ENCODE measurements around the gene HDAC9. TPM values are rescaled to one million over a fixed set of nuclear protein-coding genes. Genes with fewer than 3 reads are reported as not detected.

HDAC9 gene
- total RNA-seq, 1 experiment from 2014 or later = 7.7 TPM

DNA sequence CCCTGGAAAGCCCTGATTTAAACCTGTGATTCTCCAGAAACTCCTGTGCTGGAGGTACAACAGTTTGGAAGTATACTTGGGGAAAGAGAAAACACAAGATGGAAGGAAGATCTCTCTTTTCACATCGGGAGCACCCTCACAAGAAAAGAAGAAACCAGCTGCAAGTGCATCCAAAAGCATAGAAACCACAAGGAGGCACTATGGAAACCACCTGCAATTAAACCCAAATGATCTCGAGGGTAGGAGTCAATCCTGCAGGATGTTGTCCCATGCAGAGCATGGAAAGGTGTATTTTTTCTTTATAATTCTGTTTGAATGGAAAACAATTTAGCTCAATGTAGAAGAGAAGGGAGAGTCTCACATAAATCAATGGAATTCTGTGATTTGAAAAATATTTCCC lies 411.4 kb downstream of the HDAC9 start:
- Histone ChIP-seq H3K27ac (ENCODE audit: insufficient read length, low read depth, low read length) (no peak overlapping the region), H4K20me1 (ENCODE audit: control insufficient read depth, insufficient read depth, insufficient read length) (no peaks in the 10 kb centered on the region), H3T11ph (ENCODE audit: low read length) (no peak overlapping the region), H3K9ac (ENCODE audit: extremely low read depth, insufficient read length, low read length) (no peak overlapping the region), H2BK20ac (ENCODE audit: low read depth, low read length, poor library complexity, severe bottlenecking) (no peak overlapping the region), H2AK5ac (ENCODE audit: insufficient read length, low read length) (no peak overlapping the region), H2AFZ (ENCODE audit: low read length) (no peak overlapping the region), H3K23me2 (ENCODE audit: insufficient read length, low read depth, low read length, poor library complexity, severe bottlenecking) (no peaks in the 10 kb centered on the region), H3K56ac (ENCODE audit: insufficient read length, low read depth, low read length) (no peak overlapping the region), H4K91ac (ENCODE audit: insufficient read length, low read depth, low read length) (no peak overlapping the region), H3K79me1 (ENCODE audit: insufficient read depth, low read depth, low read length, poor library complexity, severe bottlenecking) (no peaks in the 10 kb centered on the region), H4K8ac (replicated peaks; ENCODE audit: insufficient read length, low read depth, low read length) (no peak overlapping the region), H3K14ac (ENCODE audit: insufficient read depth, low read length) (no peak overlapping the region), H3K18ac (ENCODE audit: insufficient read length, low read depth, low read length) (no peak overlapping the region), H3K79me2 (ENCODE audit: insufficient read depth, low read length) (no peaks in the 10 kb centered on the region), H4K5ac (ENCODE audit: insufficient read length, low read depth, low read length) (no peak overlapping the region), H3K4me2 (ENCODE audit: insufficient read depth, insufficient read length, low read length) (no peak overlapping the region), H3K9me3 (ENCODE audit: control insufficient read depth, low read depth, low read length) (no peaks in the 10 kb centered on the region), H3K4me1 (ENCODE audit: insufficient read depth, low read length) (no peaks in the 10 kb centered on the region), H3K4ac (ENCODE audit: low read depth, low read length) (no peak overlapping the region), H3K27me3 (ENCODE audit: insufficient read depth, low read length) (no peaks in the 10 kb centered on the region), H2BK12ac (ENCODE audit: insufficient read length, low read depth, low read length) (no peak overlapping the region), H2BK15ac (ENCODE audit: low read depth, low read length) (no peak overlapping the region), H3K23ac (ENCODE audit: insufficient read length, low read depth, low read length) (no peak overlapping the region), H2BK120ac (ENCODE audit: low read depth, low read length, poor library complexity, severe bottlenecking) (no peak overlapping the region), H2BK5ac (ENCODE audit: insufficient read length, low read length) (no peak overlapping the region)
- H3K27ac Mint-ChIP-seq = no peak overlapping the region
- no peaks in the 10 kb centered on the region for H3K36me3 Mint-ChIP-seq (ENCODE audit: insufficient read depth in 1 of 3, low read depth in 3 of 3)
- H3K27me3 Mint-ChIP-seq (ENCODE audit: low read depth) = no peaks in the 10 kb centered on the region; the same call in 1 of the 2 replicates
- no peak for DNase-seq
- TF ChIP-seq, protein P1, sequence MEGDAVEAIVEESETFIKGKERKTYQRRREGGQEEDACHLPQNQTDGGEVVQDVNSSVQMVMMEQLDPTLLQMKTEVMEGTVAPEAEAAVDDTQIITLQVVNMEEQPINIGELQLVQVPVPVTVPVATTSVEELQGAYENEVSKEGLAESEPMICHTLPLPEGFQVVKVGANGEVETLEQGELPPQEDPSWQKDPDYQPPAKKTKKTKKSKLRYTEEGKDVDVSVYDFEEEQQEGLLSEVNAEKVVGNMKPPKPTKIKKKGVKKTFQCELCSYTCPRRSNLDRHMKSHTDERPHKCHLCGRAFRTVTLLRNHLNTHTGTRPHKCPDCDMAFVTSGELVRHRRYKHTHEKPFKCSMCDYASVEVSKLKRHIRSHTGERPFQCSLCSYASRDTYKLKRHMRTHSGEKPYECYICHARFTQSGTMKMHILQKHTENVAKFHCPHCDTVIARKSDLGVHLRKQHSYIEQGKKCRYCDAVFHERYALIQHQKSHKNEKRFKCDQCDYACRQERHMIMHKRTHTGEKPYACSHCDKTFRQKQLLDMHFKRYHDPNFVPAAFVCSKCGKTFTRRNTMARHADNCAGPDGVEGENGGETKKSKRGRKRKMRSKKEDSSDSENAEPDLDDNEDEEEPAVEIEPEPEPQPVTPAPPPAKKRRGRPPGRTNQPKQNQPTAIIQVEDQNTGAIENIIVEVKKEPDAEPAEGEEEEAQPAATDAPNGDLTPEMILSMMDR (conservative IDR thresholded peaks at IDR 0.05) = peak; percentile 63
- H3K4me1 Mint-ChIP-seq = peaks cover 3 to 13% of the 10 kb centered on the region in 2 experiments; a peak in 3 of 4 replicates
- WGBS (ENCODE audit: extremely low coverage, insufficient read length, low lambda C conversion rate) = no CpG with 5 or more reads among the region's 2 CpGs
- H3K9me3 Mint-ChIP-seq = no peaks in the 10 kb centered on the region
- no peak overlapping the region for H3K4me3 Mint-ChIP-seq

Measured in H9 (cell line).